ENCODE data around the gene ZNF365.
"Not testable (repeated sequence)": the region's sequence is repeated elsewhere in the genome, so short reads cannot be mapped to it uniquely, and the experiment has no call there.

Gene ZNF365

GRCh38 chr10:62378877-62379276 lies 4.7 kb downstream of the ZNF365 start:
- DNase-seq: not testable (repeated sequence)

GRCh38 chr10:62379394-62379793 lies 5.2 kb downstream of the ZNF365 start:
- DNase-seq: no peak

- no peak for DNase-seq
Observed at GRCh38 chr10:62380016-62380415, 5.8 kb downstream of the ZNF365 start.

GRCh38 chr10:62381385-62382102 lies 7.4 kb downstream of the ZNF365 start:
- no peak for DNase-seq

- DNase-seq: no peak
Observed at GRCh38 chr10:62382831-62383230, 8.7 kb downstream of the ZNF365 start.

GRCh38 chr10:62384057-62384446 lies 9.9 kb downstream of the ZNF365 start:
- DNase-seq: peak; percentile 21 to 56

- no peak for DNase-seq
Observed at GRCh38 chr10:62384447-62385081, 10.4 kb downstream of the ZNF365 start.

- DNase-seq: no peak
Observed at GRCh38 chr10:62386356-62387320, 12.5 kb downstream of the ZNF365 start.

GRCh38 chr10:62388328-62388727 lies 14.2 kb downstream of the ZNF365 start:
- no peak for DNase-seq

- DNase-seq: no peak
Observed at GRCh38 chr10:62390497-62391176, 16.5 kb downstream of the ZNF365 start.

GRCh38 chr10:62393237-62393636 lies 19.1 kb downstream of the ZNF365 start:
- DNase-seq: no peak

- no peak for DNase-seq
Observed at GRCh38 chr10:62394556-62395018, 20.4 kb downstream of the ZNF365 start.

- DNase-seq: no peak
Observed at GRCh38 chr10:62395892-62396291, 21.7 kb downstream of the ZNF365 start.

GRCh38 chr10:62396864-62397263 lies 22.7 kb downstream of the ZNF365 start:
- DNase-seq: no peak

- DNase-seq: no peak
Observed at GRCh38 chr10:62399211-62399610, 25.0 kb downstream of the ZNF365 start.

- no peak for DNase-seq
Observed at GRCh38 chr10:62402508-62402907, 28.3 kb downstream of the ZNF365 start.

- not testable (repeated sequence) for DNase-seq
Observed at GRCh38 chr10:62410528-62410927, 36.4 kb downstream of the ZNF365 start.

- DNase-seq: not testable (repeated sequence)
Observed at GRCh38 chr10:62410934-62411333, 36.8 kb downstream of the ZNF365 start.

GRCh38 chr10:62413048-62413447 lies 38.9 kb downstream of the ZNF365 start:
- no peak for DNase-seq

- DNase-seq: no peak
Observed at GRCh38 chr10:62413652-62414051, 39.5 kb downstream of the ZNF365 start.

GRCh38 chr10:62414359-62414758 lies 40.2 kb downstream of the ZNF365 start:
- no peak for DNase-seq

- DNase-seq: no peak
Observed at GRCh38 chr10:62422068-62422590, 48.0 kb downstream of the ZNF365 start.
